Esophagus squamous epithelium (tissue), 5 donors: ENCODE results near the gene ANKRD65. TPM values are rescaled to one million over a fixed set of nuclear protein-coding genes. Genes with fewer than 3 reads are reported as not detected.
"Not testable (repeated sequence)": the region's sequence is repeated elsewhere in the genome, so short reads cannot be mapped to it uniquely, and the experiment has no call there.

ENCODE experiments used
- DNase-seq: peaks from one replicate; lab custom pipeline; 2025; lab: John Stamatoyannopoulos, UW
- H3K27ac ChIP-seq, 4 donors: fragments of 200-600 bp; sonication (generic); one replicate each; pipeline ENCODE4 v1.5.1; 2016 to 2019; ENCODE audit warnings: mild to moderate bottlenecking in 1 of 4
- H3K27me3 ChIP-seq, 4 donors: fragments of 200-600 bp; sonication (generic); 1 replicate in 3 of 4; 2 replicates in 1 of 4; pipeline versions ENCODE4 v1.5.1 to v1.6.0; 2017 to 2021; ENCODE audit warnings: antibody characterized with exemption in 1 of 4
- H3K36me3 ChIP-seq, 3 donors: fragments of 200-600 bp; sonication (generic); one replicate each; pipeline ENCODE4 v1.5.1; 2016 to 2019
- H3K4me1 ChIP-seq, 3 donors: fragments of 200-600 bp; sonication (generic); one replicate each; pipeline ENCODE4 v1.5.1; 2017 to 2019
- H3K4me3 ChIP-seq, 4 donors: fragments of 200-600 bp; sonication (generic); 1 replicate in 3 of 4; 2 replicates in 1 of 4; pipeline ENCODE4 v1.5.1; 2016 to 2019; ENCODE audit warnings: mild to moderate bottlenecking in 2 of 4, moderate library complexity in 1 of 4
- H3K9me3 ChIP-seq, 3 donors: fragments of 200-600 bp; sonication (generic); one replicate each; pipeline ENCODE4 v1.5.1; 2016 to 2019
- CTCF ChIP-seq, 6 experiments: fragments of 450-650 bp in 4 of 6; fragments of 200-600 bp in 2 of 6; sonication (generic) in 2 of 6; IDR thresholded peaks; one replicate each; pipeline ENCODE4 v1.5.1; 2016 to 2019; ENCODE audit warnings: antibody characterized with exemption in 6 of 6, mild to moderate bottlenecking in 4 of 6, moderate library complexity in 4 of 6
- POLR2A ChIP-seq, 4 donors: fragments of 450-650 bp; IDR thresholded peaks; one replicate each; pipeline ENCODE4 v1.6.1; 2017; ENCODE audit warnings: antibody characterized with exemption in 4 of 4, mild to moderate bottlenecking in 4 of 4, moderate library complexity in 3 of 4
- WGBS, 2 donors: methylation state at CpG; one replicate each; pipeline ENCODE4 v1.1.5; 2018; 5-methylcytosine and 5-hydroxymethylcytosine counted together
- intact Hi-C: fragments of 100-400 bp; cut with DNase I; formaldehyde crosslinking; loops from one replicate; pipeline ENCODE4 v1.15.0; 2022
- total RNA-seq, 4 donors: library from RNA; depleted of rRNA; stranded (reverse); fragments of >200 nt; gene quantifications; one replicate each; pipeline ENCODE4 v1.1.0, GENCODE V29; 2016
- donor health status: DM: yes; HTN: yes; CAD: no.

The ANKRD65 gene
- total RNA-seq, 4 donors from 2014 or later, result 4.7 to 28.3 (median 14.4) TPM

GRCh38 chr1:1417825-1418463 lies 3.1 kb downstream of the ANKRD65 start:
- H3K36me3 ChIP-seq, intact Hi-C loops, DNase-seq, H3K9me3 ChIP-seq: not testable (repeated sequence)
- Histone ChIP-seq H3K4me3 (peak overlapping the region in 3 of 4 donors; percentile 4 to 16 (median 6)), H3K27ac (peak overlapping the region; percentile 74 to 89 (median 86)), H3K4me1 (peaks cover 37 to 63% (median 37%) of the 10 kb centered on the region in 3 donors), H3K27me3 (peaks cover 0 to 14% (median 0%) of the 10 kb centered on the region in 4 donors)
- TF ChIP-seq POLR2A (IDR thresholded peaks at IDR 0.05), result peak in 1 of 4 donors; percentile 11
- 26 to 39% methylated on average over 8 to 10 of the region's 25 CpGs for WGBS, 2 donors

GRCh38 chr1:1417396-1417795 lies 3.7 kb downstream of the ANKRD65 start:
- intact Hi-C loops, H3K36me3 ChIP-seq, DNase-seq, H3K9me3 ChIP-seq: not testable (repeated sequence)
- 36 to 49% methylated on average over 5 of the region's 5 CpGs for WGBS, 2 donors
- Histone ChIP-seq H3K27me3 (peaks cover 0 to 14% (median 0%) of the 10 kb centered on the region in 4 donors), H3K4me1 (peaks cover 32 to 57% (median 37%) of the 10 kb centered on the region in 3 donors), H3K4me3 (peak overlapping the region in 3 of 4 donors; percentile 4 to 16 (median 6)), H3K27ac (peak overlapping the region; percentile 74 to 89 (median 86))
- TF ChIP-seq CTCF (IDR thresholded peaks at IDR 0.05), result peak in 1 of 6 experiments; percentile 35

GRCh38 chr1:1415751-1416150 lies 5.3 kb downstream of the ANKRD65 start:
- Histone ChIP-seq H3K36me3 (no peaks in the 10 kb centered on the region), H3K4me1 (peaks cover 15 to 41% (median 24%) of the 10 kb centered on the region in 3 donors), H3K27me3 (peaks cover 0 to 5% (median 0%) of the 10 kb centered on the region in 4 donors), H3K9me3 (no peaks in the 10 kb centered on the region), H3K4me3 (no peak overlapping the region), H3K27ac (no peak overlapping the region)
- no peak for DNase-seq
- TF ChIP-seq POLR2A (IDR thresholded peaks at IDR 0.05) (no peak), CTCF (IDR thresholded peaks at IDR 0.05) (no peak)
- WGBS, 2 donors, result 78 to 85% methylated on average over 1 to 8 of the region's 13 CpGs
- intact Hi-C loops, result no loop called here

- DNase-seq, H3K4me3 ChIP-seq, intact Hi-C loops, H3K36me3 ChIP-seq, H3K9me3 ChIP-seq, H3K27me3 ChIP-seq, H3K27ac ChIP-seq: not testable (repeated sequence)
- H3K4me1 ChIP-seq, result peaks cover 9 to 42% (median 17%) of the 10 kb centered on the region in 3 donors
- WGBS, 2 donors, result 77 to 89% methylated on average over 11 of the region's 11 CpGs
Observed at GRCh38 chr1:1412311-1412902, 8.7 kb downstream of the ANKRD65 start.

GRCh38 chr1:1411626-1412025 lies 9.4 kb downstream of the ANKRD65 start:
- Histone ChIP-seq H3K27me3 (no peaks in the 10 kb centered on the region), H3K27ac (no peak overlapping the region), H3K4me3 (no peak overlapping the region), H3K36me3 (peaks cover 0 to 9% (median 0%) of the 10 kb centered on the region in 3 donors), H3K9me3 (no peaks in the 10 kb centered on the region), H3K4me1 (peaks cover 9 to 35% (median 17%) of the 10 kb centered on the region in 3 donors)
- TF ChIP-seq CTCF (IDR thresholded peaks at IDR 0.05) (no peak), POLR2A (IDR thresholded peaks at IDR 0.05) (no peak)
- whole genome bisulfite sequencing, 2 donors, result 91 to 94% methylated on average over 6 to 13 of the region's 13 CpGs
- DNase-seq, result no peak
- intact Hi-C loops, result no loop called here

- H3K4me3 ChIP-seq, H3K9me3 ChIP-seq, intact Hi-C loops, H3K27ac ChIP-seq, DNase-seq, H3K27me3 ChIP-seq: not testable (repeated sequence)
- H3K36me3 ChIP-seq, result peaks cover 4 to 22% (median 4%) of the 10 kb centered on the region in 3 donors
- H3K4me1 ChIP-seq, result peaks cover 20 to 47% (median 29%) of the 10 kb centered on the region in 3 donors
- WGBS, 2 donors, result 53 to 59% methylated on average over 7 to 8 of the region's 8 CpGs
Observed at GRCh38 chr1:1410238-1410637, 10.8 kb downstream of the ANKRD65 start.
